Hematopoietic multipotent progenitor cell treated with erythropoietin and hydrocortisone succinate and interleukin-3 and kit ligand, for 8 days (in vitro differentiated cells): ENCODE data around the gene FKBP1C.
A peak's percentile ranks its signal among the peaks of the same experiment; 100 is the strongest.
"Not testable (repeated sequence)": the region's sequence is repeated elsewhere in the genome, so short reads cannot be mapped to it uniquely, and the experiment has no call there.

Source experiments
- DNase-seq: peaks from one replicate; pipeline ENCODE4 v3.0.0-alpha.2; 2015

FKBP1C gene

DNA sequence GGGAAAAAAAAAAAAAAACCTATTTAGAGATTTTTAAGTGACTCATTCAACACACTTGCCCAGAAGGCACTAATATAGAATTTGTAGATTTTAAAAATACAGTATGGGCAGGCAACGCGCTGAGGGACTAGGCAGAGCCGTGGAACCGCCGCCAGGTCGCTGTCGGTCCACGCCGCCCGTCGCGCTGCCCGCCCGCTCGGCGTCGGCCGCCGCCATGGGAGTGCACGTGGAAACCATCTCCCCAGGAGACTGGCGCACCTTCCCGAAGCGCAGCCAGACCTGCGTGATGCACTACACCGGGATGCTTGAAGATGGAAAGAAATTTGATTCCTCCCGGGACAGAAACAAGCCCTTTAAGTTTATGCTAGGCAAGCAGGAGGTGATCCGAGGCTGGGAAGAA is at the start of gene FKBP1C:
Gene FKBP1C, plus strand, starts transcription at position 127 of the 400 bp plus-strand sequence.
- DNase-seq: not testable (repeated sequence)

DNA sequence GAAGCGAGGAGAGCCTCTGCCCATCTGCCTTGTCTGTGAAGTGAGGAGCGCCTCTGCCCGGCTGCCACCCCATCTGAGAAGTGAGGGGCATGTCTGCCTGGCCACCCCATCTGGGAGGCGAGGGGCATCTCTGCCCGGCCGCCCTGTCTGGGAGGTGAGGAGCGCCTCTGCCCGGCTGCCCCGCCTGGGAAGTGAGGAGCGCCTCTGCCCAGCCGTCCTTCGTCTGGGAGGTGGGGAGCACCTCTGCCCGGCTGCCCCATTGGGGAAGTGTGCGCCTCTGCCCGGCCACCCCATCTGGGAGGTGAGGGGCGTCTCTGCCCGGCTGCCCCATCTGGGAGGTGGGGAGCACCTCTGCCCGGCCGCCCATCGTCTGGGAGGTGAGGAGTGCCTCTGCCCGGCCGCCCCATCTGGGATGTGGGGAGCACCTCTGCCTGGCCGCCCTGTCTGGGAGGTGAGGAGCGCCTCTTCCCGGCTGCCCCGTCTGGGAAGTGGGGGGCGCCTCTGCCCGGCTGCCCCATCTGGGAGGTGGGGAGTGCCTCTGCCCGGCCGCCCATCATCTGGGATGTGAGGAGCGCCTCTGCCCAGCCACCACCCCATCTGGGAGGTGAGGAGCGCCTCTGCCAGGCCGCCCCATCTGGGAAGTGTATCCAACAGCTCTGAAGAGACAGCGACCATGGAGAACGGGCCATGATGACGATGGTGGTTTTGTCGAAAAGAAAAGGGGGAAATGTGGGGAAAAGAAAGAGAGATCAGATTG is 47.0 kb upstream of the FKBP1C start:
- DNase-seq: not testable (repeated sequence)

DNA sequence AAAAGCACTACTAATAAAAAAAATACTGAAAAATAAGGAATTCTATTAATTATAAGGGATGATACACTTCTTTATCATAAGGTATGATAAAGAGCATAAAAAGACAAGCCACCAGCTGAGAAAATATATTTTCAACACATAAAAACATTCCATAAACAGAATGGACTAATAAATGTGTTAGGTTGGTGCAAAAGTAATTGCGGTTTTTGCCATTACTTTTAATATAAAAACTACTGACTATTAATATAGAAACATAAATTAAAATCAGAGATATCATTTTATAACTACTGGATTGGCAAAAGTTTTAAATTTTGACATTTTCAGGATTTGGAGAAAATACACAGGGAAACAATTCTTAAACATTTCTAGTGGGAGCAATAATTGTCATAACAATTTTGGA is 37.1 kb upstream of the FKBP1C start:
- no peak for DNase-seq

GRCh38 chr6:63176181-63176580 is 35.1 kb upstream of the FKBP1C start:
- DNase-seq: no peak

GRCh38 chr6:63180367-63180766 is 30.9 kb upstream of the FKBP1C start:
- no peak for DNase-seq

GRCh38 chr6:63186970-63187369 is 24.3 kb upstream of the FKBP1C start:
- DNase-seq: no peak

- DNase-seq: no peak
Measured at GRCh38 chr6:63188828-63189227, 22.4 kb upstream of the FKBP1C start.

GRCh38 chr6:63193324-63193723 is 17.9 kb upstream of the FKBP1C start:
- no peak for DNase-seq

- DNase-seq: no peak
Measured at GRCh38 chr6:63197741-63198140, 13.5 kb upstream of the FKBP1C start.

DNA sequence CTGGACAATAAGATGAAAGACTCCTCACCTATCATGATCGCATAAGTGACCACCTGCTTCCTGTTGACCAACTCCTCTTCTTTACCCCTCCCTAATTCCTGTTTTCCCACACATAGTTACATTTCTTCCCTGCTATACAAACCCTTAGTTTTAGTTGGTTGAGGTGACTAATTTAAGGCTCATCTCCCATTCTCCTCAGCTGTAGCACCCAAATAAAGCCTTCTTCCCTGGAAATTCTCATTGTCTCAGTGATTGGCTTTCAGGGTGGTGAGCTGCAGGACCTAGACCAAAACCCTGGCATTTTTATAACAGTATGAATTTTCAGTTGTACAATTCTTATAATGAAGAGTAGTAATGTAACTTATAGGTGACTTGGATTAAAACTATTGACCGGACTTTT is 2.1 kb downstream of the FKBP1C start:
- DNase-seq: no peak

GRCh38 chr6:63214816-63215215 is 3.5 kb downstream of the FKBP1C start:
- DNase-seq: peak; percentile 1

DNA sequence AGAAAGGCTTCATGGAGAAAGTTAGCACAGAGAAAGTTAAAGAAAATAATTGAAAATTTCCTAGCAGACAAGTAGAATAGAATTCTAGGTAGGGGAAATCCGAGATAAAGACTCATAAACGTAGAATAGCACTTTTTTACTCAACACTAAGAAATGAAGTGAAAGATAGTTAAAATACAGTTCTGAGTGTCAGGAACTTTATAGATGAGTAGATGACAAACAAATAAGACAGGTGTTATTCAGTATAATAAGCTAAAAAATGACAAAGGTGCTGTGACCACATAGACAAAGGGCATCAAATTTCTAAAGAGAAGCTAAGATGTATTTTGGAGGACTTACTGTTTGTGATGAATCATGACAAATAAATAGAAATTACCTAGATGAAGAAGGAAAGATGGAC is 12.9 kb downstream of the FKBP1C start:
- no peak for DNase-seq

- not testable (repeated sequence) for DNase-seq
Measured at GRCh38 chr6:63225987-63226386, 14.7 kb downstream of the FKBP1C start.

- not testable (repeated sequence) for DNase-seq
Measured at GRCh38 chr6:63227928-63228894, 16.9 kb downstream of the FKBP1C start.

DNA sequence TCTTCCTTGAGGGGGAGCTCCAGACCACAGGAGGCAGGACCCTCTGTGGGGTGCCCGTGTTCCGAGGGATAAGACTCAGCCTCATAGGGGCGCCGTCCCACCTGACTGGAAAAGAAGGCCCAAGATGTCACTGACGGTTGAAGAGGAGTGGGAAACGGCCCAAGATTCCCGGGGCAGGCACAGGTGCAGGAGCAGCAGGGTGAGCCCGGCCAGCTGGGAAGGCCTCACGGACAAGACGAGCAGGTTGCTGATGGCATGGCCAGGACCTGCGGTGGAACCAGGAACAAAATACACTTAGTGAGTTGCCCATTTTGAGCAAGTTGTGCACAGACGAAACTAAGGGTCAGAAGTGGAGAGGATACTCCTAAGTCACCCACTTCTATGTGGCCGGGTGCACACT is 18.8 kb downstream of the FKBP1C start:
- not testable (repeated sequence) for DNase-seq

- DNase-seq: not testable (repeated sequence)
Measured at GRCh38 chr6:63230511-63230910, 19.2 kb downstream of the FKBP1C start.

- DNase-seq: no peak
Measured at GRCh38 chr6:63236398-63236817, 25.1 kb downstream of the FKBP1C start.

- no peak for DNase-seq
Measured at GRCh38 chr6:63245420-63245819, 34.2 kb downstream of the FKBP1C start.

GRCh38 chr6:63245909-63246308 is 34.6 kb downstream of the FKBP1C start:
- no peak for DNase-seq

- DNase-seq: no peak
Measured at GRCh38 chr6:63246581-63246980, 35.3 kb downstream of the FKBP1C start.

DNA sequence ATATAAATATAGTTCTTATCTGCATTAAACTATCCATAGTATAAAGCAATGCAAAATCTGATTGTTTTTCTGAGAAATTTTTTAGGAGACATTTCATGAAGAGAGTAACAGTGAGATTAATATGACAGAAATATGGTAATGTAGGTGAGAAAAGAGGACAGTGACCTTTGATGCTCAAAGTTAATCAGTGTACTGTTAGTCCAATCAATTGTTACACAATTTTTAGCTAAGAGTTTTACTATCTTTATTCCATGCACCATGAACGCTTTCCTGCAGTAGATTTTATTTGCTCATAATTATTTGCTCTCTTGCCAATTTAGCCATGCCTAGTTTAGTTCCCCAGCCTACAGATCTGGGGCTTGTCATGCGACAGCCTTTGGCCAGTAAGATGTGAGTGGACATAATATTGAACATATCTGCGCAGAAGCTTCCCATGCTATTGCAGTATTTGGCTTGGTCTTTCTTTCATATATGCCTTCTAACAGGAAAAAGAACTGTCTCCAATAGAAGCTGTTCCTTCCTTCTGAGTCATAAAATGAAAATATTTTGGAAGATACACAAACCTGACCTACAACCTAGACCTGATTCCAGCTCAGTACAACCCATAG is 38.7 kb downstream of the FKBP1C start:
- no peak for DNase-seq

DNA sequence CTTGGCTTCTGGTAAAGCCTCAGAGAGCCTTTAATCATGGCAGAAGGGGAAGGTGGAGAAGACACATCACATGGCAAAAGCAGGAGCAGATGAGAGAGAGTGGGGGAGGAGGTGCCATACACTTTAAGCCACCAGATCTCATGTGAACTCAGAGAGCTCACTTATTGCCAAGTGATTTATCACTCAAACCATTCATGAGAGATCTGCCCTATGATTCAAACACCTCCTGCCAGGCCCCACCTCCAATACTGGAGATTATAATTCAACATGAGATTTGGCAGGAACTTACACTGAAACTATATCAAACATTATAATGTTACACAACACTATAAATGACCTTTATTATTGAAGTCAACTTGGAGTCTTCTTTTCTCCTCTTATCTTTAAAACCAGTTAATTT is 47.9 kb downstream of the FKBP1C start:
- no peak for DNase-seq

DNA sequence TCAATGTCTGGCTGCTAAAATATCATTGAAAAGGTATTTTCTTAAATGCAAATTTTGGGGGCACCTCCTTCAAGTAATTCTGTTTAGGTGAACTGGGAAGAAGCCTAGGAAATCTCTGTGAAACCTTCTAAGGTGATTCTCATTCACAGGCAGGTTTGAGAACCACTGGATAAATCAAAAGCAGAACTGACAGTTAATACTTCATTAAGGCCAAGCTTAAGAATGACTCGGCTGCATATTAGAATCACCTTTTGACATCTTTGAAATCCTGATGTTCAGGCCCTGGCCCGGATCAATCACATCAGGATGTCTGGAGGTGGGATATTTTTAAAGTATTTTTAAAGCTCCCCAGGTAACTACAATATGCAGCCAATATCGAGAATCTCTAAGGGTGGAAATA is 50.6 kb downstream of the FKBP1C start:
- no peak for DNase-seq
